RWPE2 (cell line): ENCODE measurements around the gene ZMYND19.
"Not testable (repeated sequence)": the region's sequence is repeated elsewhere in the genome, so short reads cannot be mapped to it uniquely, and the experiment has no call there.

Experiments used
- ATAC-seq: fragments of 200-7000 bp; cut with Tn5 transposase; 3 replicates; pipeline ENCODE4 v1.9.1; 2021; ENCODE audit warnings: low read depth
- DNase-seq: peaks from one replicate; pipeline ENCODE4 v3.0.0-alpha.2; 2020; ENCODE audit warnings: low spot score
- H3K27ac ChIP-seq: fragments of 450-650 bp; 2 replicates; pipeline ENCODE4 v1.5.1; 2017; ENCODE audit warnings: mild to moderate bottlenecking; ENCODE audit not compliant: poor library complexity, severe bottlenecking
- H3K27me3 ChIP-seq: fragments of 250-450 bp; sonication (Bioruptor Pico); 2 replicates; pipeline ENCODE4 v1.5.1; 2021; ENCODE audit warnings: mild to moderate bottlenecking, moderate library complexity; ENCODE audit not compliant: insufficient read depth, poor library complexity, severe bottlenecking
- H3K36me3 ChIP-seq: fragments of 250-450 bp; sonication (Bioruptor Pico); 2 replicates; pipeline ENCODE4 v1.5.1; 2020; ENCODE audit warnings: low read depth, mild to moderate bottlenecking, moderate library complexity
- H3K4me1 ChIP-seq: fragments of 250-450 bp; sonication (Bioruptor Pico); 2 replicates; pipeline ENCODE4 v1.5.1; 2021; ENCODE audit warnings: mild to moderate bottlenecking, moderate library complexity; ENCODE audit not compliant: insufficient read depth, poor library complexity, severe bottlenecking
- H3K4me3 ChIP-seq: fragments of 250-450 bp; sonication (Bioruptor Pico); 2 replicates; pipeline ENCODE4 v1.5.1; 2021; ENCODE audit warnings: mild to moderate bottlenecking, moderate library complexity; ENCODE audit not compliant: severe bottlenecking
- H3K9me3 ChIP-seq: fragments of 250-450 bp; sonication (Bioruptor Pico); 2 replicates; pipeline ENCODE4 v1.5.1; 2021; ENCODE audit warnings: mild to moderate bottlenecking, moderate library complexity; ENCODE audit not compliant: severe bottlenecking
- TF ChIP-seq, protein P1 (sequence below): fragments of 450-650 bp; IDR thresholded peaks from one replicate; pipeline ENCODE4 v1.5.1; 2017; ENCODE audit warnings: mild to moderate bottlenecking, moderate library complexity; ENCODE audit not compliant: poor library complexity, severe bottlenecking

The ZMYND19 gene

DNA sequence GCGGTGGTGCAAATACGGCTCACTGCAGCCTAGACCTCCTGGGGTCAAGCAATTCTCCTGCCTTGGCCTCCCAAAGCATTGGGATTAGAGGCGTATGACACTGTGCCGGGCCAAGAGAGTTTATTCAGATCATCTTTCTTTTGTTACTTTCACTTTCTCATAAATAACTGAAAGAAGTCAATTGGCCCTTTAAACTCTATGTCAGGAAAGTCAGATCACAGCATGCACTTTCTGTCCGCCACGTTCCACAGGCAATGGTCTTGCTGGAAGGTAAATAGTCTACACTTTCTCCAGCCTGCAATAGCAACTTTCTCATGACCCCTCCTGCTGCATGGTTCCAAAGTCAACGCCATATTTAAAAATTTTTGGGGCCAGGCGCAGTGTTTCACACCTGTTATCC, 8.6 kb upstream of the ZMYND19 start:
- H3K36me3 ChIP-seq = no peaks in the 10 kb centered on the region
- H3K27me3 ChIP-seq = no peaks in the 10 kb centered on the region
- H3K27ac ChIP-seq = no peak overlapping the region
- no peaks in the 10 kb centered on the region for H3K4me1 ChIP-seq
- no peak for DNase-seq
- peak; percentile 10; the same call in 1 of the 3 replicates for ATAC-seq
- TF ChIP-seq, protein P1, sequence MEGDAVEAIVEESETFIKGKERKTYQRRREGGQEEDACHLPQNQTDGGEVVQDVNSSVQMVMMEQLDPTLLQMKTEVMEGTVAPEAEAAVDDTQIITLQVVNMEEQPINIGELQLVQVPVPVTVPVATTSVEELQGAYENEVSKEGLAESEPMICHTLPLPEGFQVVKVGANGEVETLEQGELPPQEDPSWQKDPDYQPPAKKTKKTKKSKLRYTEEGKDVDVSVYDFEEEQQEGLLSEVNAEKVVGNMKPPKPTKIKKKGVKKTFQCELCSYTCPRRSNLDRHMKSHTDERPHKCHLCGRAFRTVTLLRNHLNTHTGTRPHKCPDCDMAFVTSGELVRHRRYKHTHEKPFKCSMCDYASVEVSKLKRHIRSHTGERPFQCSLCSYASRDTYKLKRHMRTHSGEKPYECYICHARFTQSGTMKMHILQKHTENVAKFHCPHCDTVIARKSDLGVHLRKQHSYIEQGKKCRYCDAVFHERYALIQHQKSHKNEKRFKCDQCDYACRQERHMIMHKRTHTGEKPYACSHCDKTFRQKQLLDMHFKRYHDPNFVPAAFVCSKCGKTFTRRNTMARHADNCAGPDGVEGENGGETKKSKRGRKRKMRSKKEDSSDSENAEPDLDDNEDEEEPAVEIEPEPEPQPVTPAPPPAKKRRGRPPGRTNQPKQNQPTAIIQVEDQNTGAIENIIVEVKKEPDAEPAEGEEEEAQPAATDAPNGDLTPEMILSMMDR = no peak
- no peak overlapping the region for H3K4me3 ChIP-seq
- H3K9me3 ChIP-seq = no peaks in the 10 kb centered on the region

DNA sequence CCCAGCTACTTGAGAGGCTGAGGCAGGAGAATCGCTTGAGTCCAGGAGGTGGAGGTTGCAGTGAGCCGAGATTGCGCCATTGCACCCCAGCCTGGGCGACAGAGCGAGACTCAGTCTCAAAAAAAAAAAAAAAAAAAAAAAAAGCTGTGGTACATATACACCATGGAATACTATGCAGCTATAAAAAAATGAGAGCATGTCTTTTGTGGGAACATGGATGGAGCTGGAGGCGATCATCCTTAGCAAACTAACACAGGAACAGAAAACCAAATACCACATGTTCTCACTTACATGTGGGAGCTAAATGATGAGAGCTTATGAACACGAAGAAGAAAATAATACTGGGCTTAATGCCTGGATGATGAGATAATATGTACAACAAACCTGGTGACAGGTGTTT, 6.3 kb upstream of the ZMYND19 start:
- H3K27ac ChIP-seq, DNase-seq, H3K36me3 ChIP-seq, H3K27me3 ChIP-seq, H3K9me3 ChIP-seq, H3K4me3 ChIP-seq, H3K4me1 ChIP-seq, ATAC-seq: not testable (repeated sequence)

DNA sequence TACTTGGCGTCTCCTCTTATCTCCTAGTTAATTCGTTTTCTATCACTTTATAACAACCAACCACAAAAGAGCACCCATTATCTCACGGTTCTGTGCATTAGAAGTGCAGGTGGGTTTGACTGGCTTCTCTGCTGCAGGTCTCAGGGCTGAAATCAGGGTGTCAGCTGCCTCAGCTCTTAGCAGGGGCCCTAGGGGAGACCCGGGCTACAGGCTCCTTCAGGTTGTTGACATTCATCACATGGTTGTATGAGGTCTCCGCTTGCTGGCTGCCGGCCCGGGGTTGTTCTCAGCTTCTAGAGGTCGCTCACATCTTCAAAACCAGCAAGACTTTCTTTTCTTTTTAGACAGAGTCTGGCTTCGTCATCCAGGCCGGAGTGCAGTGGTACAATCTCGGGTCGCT, 2.9 kb upstream of the ZMYND19 start:
- no peak overlapping the region for H3K4me3 ChIP-seq
- H3K9me3 ChIP-seq = no peaks in the 10 kb centered on the region
- ATAC-seq (no peak), DNase-seq (no peak)
- TF ChIP-seq, protein P1 = no peak
- H3K27ac ChIP-seq = no peak overlapping the region
- no peaks in the 10 kb centered on the region for H3K27me3 ChIP-seq
- H3K4me1 ChIP-seq = no peaks in the 10 kb centered on the region
- H3K36me3 ChIP-seq = peaks cover 7% of the 10 kb centered on the region

DNA sequence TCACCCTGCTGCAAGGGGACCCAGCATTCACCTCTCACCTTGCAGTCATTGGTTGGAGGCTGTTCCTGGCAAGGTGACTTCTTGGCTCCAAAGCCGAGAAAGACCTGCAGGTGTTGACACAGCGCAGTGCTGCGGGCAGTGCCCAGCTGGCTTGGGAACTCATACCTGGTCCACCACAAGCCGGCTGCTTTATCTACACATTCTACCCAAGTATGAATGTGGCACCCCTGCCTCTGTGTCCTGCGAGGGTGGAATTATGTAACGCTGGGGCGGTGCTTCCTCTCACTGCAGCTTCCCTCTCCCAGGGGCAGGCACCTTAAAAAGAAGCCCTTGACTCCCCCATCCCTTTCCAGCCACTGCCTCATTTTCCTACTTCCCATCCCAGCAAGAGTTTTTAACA, 2.5 kb upstream of the ZMYND19 start:
- H3K9me3 ChIP-seq = no peaks in the 10 kb centered on the region
- no peaks in the 10 kb centered on the region for H3K4me1 ChIP-seq
- ATAC-seq = no peak

DNA sequence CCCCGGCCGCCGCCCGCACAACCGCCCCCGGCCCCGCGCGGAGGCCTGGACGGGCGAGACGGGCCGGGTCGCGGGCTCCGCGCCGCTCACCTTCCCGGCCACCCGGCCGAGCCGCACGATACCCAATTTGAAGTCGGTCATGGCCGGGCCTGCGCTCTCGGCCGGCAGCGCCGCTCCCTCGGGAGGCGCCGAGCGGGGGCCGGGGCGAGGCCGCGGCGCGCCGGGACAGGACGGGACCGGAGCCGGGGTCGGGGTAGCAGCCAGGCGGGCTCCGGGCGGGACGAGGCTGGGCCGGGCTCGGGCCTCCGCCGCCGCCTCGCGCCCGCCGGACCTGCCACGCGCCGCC, 216 bp downstream of the ZMYND19 start:
- TF ChIP-seq, protein P1 = no peak
- Histone ChIP-seq H3K4me3 (peak overlapping the region; percentile 88), H3K36me3 (peaks cover 33% of the 10 kb centered on the region), H3K9me3 (no peaks in the 10 kb centered on the region), H3K27me3 (no peaks in the 10 kb centered on the region), H3K27ac (peak overlapping the region; percentile 56), H3K4me1 (no peaks in the 10 kb centered on the region)
- no peak for DNase-seq
- no peak for ATAC-seq

More for the DNA sequence above, 2.5 kb upstream of the ZMYND19 start:
- no peak overlapping the region for H3K27ac ChIP-seq
- no peaks in the 10 kb centered on the region for H3K27me3 ChIP-seq
- H3K36me3 ChIP-seq = peaks cover 11% of the 10 kb centered on the region
- no peak for DNase-seq
- TF ChIP-seq, protein P1 = no peak
- H3K4me3 ChIP-seq = no peak overlapping the region
